KMS-11 (cell line): ENCODE data around the gene NFATC2.

Experiments used
- H2AFZ ChIP-seq: fragments of 200-600 bp; sonication (generic); 2 replicates; pipeline ENCODE4 v1.6.1; 2016; ENCODE audit warnings: antibody characterized with exemption, mixed run types, low read depth
- H3K27ac ChIP-seq: fragments of 200-600 bp; sonication (generic); 2 replicates; pipeline ENCODE4 v1.6.1; 2016; ENCODE audit warnings: mild to moderate bottlenecking, mixed run types
- H3K27me3 ChIP-seq: fragments of 200-600 bp; sonication (generic); 2 replicates; pipeline ENCODE4 v1.6.1; 2017; ENCODE audit warnings: mild to moderate bottlenecking, low read depth, mixed run types, moderate library complexity; ENCODE audit not compliant: insufficient read depth
- H3K36me3 ChIP-seq: fragments of 200-600 bp; sonication (generic); 2 replicates; pipeline ENCODE4 v1.6.1; 2017; ENCODE audit warnings: mild to moderate bottlenecking, mixed run types; ENCODE audit not compliant: insufficient read depth
- H3K4me1 ChIP-seq: fragments of 200-600 bp; sonication (generic); 2 replicates; pipeline ENCODE4 v1.6.1; 2016; ENCODE audit warnings: mild to moderate bottlenecking, low read depth, mixed run types; ENCODE audit not compliant: poor library complexity, severe bottlenecking
- H3K4me2 ChIP-seq: fragments of 200-600 bp; sonication (generic); 2 replicates; pipeline ENCODE4 v1.7.0; 2016; ENCODE audit warnings: mild to moderate bottlenecking, mixed run types
- H3K4me3 ChIP-seq: fragments of 200-600 bp; sonication (generic); IDR thresholded peaks from 2 replicates; pipeline ENCODE4 v1.6.1; 2017; ENCODE audit warnings: low read depth, low read length, mixed read lengths; ENCODE audit not compliant: insufficient read depth
- H3K79me2 ChIP-seq: fragments of 200-600 bp; sonication (generic); 2 replicates; pipeline ENCODE4 v1.6.1; 2016; ENCODE audit warnings: low read depth, mixed run types; ENCODE audit not compliant: insufficient read depth
- H3K9ac ChIP-seq: fragments of 200-600 bp; sonication (generic); 2 replicates; pipeline ENCODE4 v1.6.1; 2016; ENCODE audit warnings: mild to moderate bottlenecking, mixed run types
- H4K20me1 ChIP-seq: fragments of 200-600 bp; sonication (generic); 2 replicates; pipeline ENCODE4 v1.6.1; 2016; ENCODE audit warnings: mild to moderate bottlenecking, mixed run types; ENCODE audit not compliant: insufficient read depth
- CTCF ChIP-seq: fragments of 200-600 bp; sonication (generic); conservative IDR thresholded peaks from 2 replicates; pipeline ENCODE4 v1.6.1; 2017; ENCODE audit warnings: low read depth, mild to moderate bottlenecking, antibody characterized with exemption, low read length, moderate library complexity, mixed read lengths

The NFATC2 gene

GRCh38 chr20:51495291-51495690, 47.2 kb downstream of the NFATC2 start:
- H3K4me3 ChIP-seq = no peak overlapping the region
- peaks cover 14% of the 10 kb centered on the region for H3K4me1 ChIP-seq
- no peak overlapping the region for H3K9ac ChIP-seq
- no peak overlapping the region for H3K27ac ChIP-seq
- H4K20me1 ChIP-seq = no peaks in the 10 kb centered on the region
- H3K36me3 ChIP-seq = no peaks in the 10 kb centered on the region
- no peak overlapping the region for H3K4me2 ChIP-seq
- TF ChIP-seq CTCF = no peak
- no peak overlapping the region for H2AFZ ChIP-seq
- no peaks in the 10 kb centered on the region for H3K27me3 ChIP-seq
- peaks cover 13% of the 10 kb centered on the region; the same call in 1 of the 2 replicates for H3K79me2 ChIP-seq

GRCh38 chr20:51494241-51495110, 48.0 kb downstream of the NFATC2 start:
- peaks cover 14% of the 10 kb centered on the region for H3K4me1 ChIP-seq
- no peak overlapping the region for H3K27ac ChIP-seq
- no peak overlapping the region for H3K9ac ChIP-seq
- no peaks in the 10 kb centered on the region for H4K20me1 ChIP-seq
- no peak overlapping the region for H2AFZ ChIP-seq
- no peaks in the 10 kb centered on the region for H3K27me3 ChIP-seq
- H3K4me2 ChIP-seq = no peak overlapping the region
- peaks cover 18% of the 10 kb centered on the region; the same call in 1 of the 2 replicates for H3K79me2 ChIP-seq
- no peak overlapping the region for H3K4me3 ChIP-seq
- H3K36me3 ChIP-seq = no peaks in the 10 kb centered on the region
- TF ChIP-seq CTCF = no peak

- Histone ChIP-seq H3K27me3 (no peaks in the 10 kb centered on the region), H3K4me1 (peaks cover 8% of the 10 kb centered on the region), H3K4me2 (no peak overlapping the region), H3K4me3 (no peak overlapping the region), H2AFZ (no peak overlapping the region), H3K36me3 (no peaks in the 10 kb centered on the region), H3K79me2 (peaks cover 18% of the 10 kb centered on the region; the same call in 1 of the 2 replicates), H3K9ac (no peak overlapping the region), H4K20me1 (no peaks in the 10 kb centered on the region), H3K27ac (no peak overlapping the region)
- TF ChIP-seq CTCF = no peak
These were observed 49.1 kb downstream of the NFATC2 start for GRCh38 chr20:51493346-51493791.

- no peaks in the 10 kb centered on the region for H3K4me1 ChIP-seq
- no peak overlapping the region for H2AFZ ChIP-seq
- no peaks in the 10 kb centered on the region for H3K36me3 ChIP-seq
- H3K79me2 ChIP-seq = peaks cover 13% of the 10 kb centered on the region; the same call in 1 of the 2 replicates
- no peaks in the 10 kb centered on the region for H4K20me1 ChIP-seq
- no peak overlapping the region for H3K4me3 ChIP-seq
- TF ChIP-seq CTCF = no peak
- no peak overlapping the region for H3K9ac ChIP-seq
- H3K27me3 ChIP-seq = no peaks in the 10 kb centered on the region
- no peak overlapping the region for H3K4me2 ChIP-seq
- no peak overlapping the region for H3K27ac ChIP-seq
These were observed 50.1 kb downstream of the NFATC2 start for GRCh38 chr20:51492167-51493092.
